Endothelial cell of umbilical vein (primary cell): ENCODE measurements around the gene OPRD1. TPM values are rescaled to one million over a fixed set of nuclear protein-coding genes. Genes with fewer than 3 reads are reported as not detected.

Experiments used
- BruUV-seq: library from RNA; stranded (reverse); fragments of 400-500 nt; replicated peaks from 2 replicates; lab custom pipeline; 2021; lab: Mats Ljungman, UMichigan
- CTCF ChIA-PET: fragments of 300-600, 350-600 bp; sonication (Branson Sonifier 250); formaldehyde crosslinking; loops from one replicate; lab custom pipeline; 2021; ENCODE audit warnings: antibody characterized with exemption, inconsistent platforms; lab: Charles Lee
- POLR2A ChIA-PET: fragments of 300-600, 350-600 bp; sonication (Branson Sonifier 250); formaldehyde crosslinking; loops from one replicate; lab custom pipeline; 2021; ENCODE audit warnings: antibody characterized with exemption, inconsistent platforms; lab: Charles Lee
- DNase-seq: peaks from one replicate; pipeline ENCODE4 v3.0.0-alpha.2; 2011; ENCODE audit warnings: low read depth, low spot score
- FAIRE-seq: peaks from 2 replicates; lab custom pipeline; 2011; peaks lifted over from hg19 to GRCh38; lab: Jason Lieb, UNC
- H2AFZ ChIP-seq: 2 replicates; pipeline ENCODE4 v1.6.0; 2012; ENCODE audit warnings: low read depth, low read length, control low read depth, inconsistent platforms
- H3K27ac ChIP-seq: 2 replicates; pipeline ENCODE4 v1.5.1; 2011; ENCODE audit warnings: low read depth, mild to moderate bottlenecking, control low read depth, low read length, moderate library complexity; ENCODE audit not compliant: insufficient read depth
- H3K27me3 ChIP-seq, 2 experiments: 2 replicates each; pipeline versions ENCODE4 v1.6.0 to v1.6.1; 2011; ENCODE audit warnings: low read length in 2 of 2, mixed read lengths in 1 of 2; ENCODE audit not compliant: control insufficient read depth in 2 of 2, insufficient read depth in 2 of 2
- H3K36me3 ChIP-seq, 2 experiments: 2 replicates in 1 of 2; 3 replicates in 1 of 2; pipeline ENCODE4 v1.5.1; 2011; ENCODE audit warnings: low read length in 2 of 2, mild to moderate bottlenecking in 1 of 2, moderate library complexity in 1 of 2; ENCODE audit not compliant: control insufficient read depth in 2 of 2, insufficient read depth in 2 of 2; ENCODE audit errors: extremely low read depth in 1 of 2
- H3K4me1 ChIP-seq: 3 replicates; pipeline ENCODE4 v1.5.1; 2011; ENCODE audit warnings: mild to moderate bottlenecking, low read length; ENCODE audit not compliant: control insufficient read depth, insufficient read depth; ENCODE audit errors: extremely low read depth
- H3K4me2 ChIP-seq: 2 replicates; pipeline ENCODE4 v1.6.1; 2011; ENCODE audit warnings: low read length, control low read depth, mixed read lengths; ENCODE audit not compliant: insufficient read depth
- H3K4me3 ChIP-seq, 3 experiments: fragments of 200-600 bp in 1 of 3; sonication (generic), shearing (Covaris generic) in 1 of 3; replicated peaks in 1 of 3; 2 replicates each; pipeline ENCODE4 v1.5.1; 2011 to 2016; ENCODE audit warnings: control low read depth in 3 of 3, low read length in 3 of 3, mild to moderate bottlenecking in 2 of 3, inconsistent platforms in 1 of 3, low read depth in 1 of 3, moderate library complexity in 1 of 3; ENCODE audit not compliant: insufficient read depth in 1 of 3
- H3K79me2 ChIP-seq: 2 replicates; pipeline ENCODE4 v1.6.0; 2012; ENCODE audit warnings: low read length, inconsistent platforms; ENCODE audit not compliant: control insufficient read depth, insufficient read depth
- H3K9ac ChIP-seq: replicated peaks from 2 replicates; pipeline ENCODE3; 2011; ENCODE audit warnings: low read length, control low read depth; ENCODE audit not compliant: insufficient read depth; ENCODE audit errors: extremely low read depth
- H3K9me1 ChIP-seq: replicated peaks from 3 replicates; pipeline ENCODE4 v1.6.0; 2011; ENCODE audit warnings: mild to moderate bottlenecking, low read length; ENCODE audit not compliant: control insufficient read depth, insufficient read depth; ENCODE audit errors: extremely low read depth
- H3K9me3 ChIP-seq: replicated peaks from 2 replicates; pipeline ENCODE4 v1.5.1; 2012; ENCODE audit warnings: low read length, inconsistent platforms; ENCODE audit not compliant: control insufficient read depth, insufficient read depth
- H4K20me1 ChIP-seq: replicated peaks from 2 replicates; pipeline ENCODE3; 2011; ENCODE audit warnings: mild to moderate bottlenecking, low read length; ENCODE audit not compliant: control insufficient read depth, insufficient read depth; ENCODE audit errors: extremely low read depth
- CTCF ChIP-seq, 2 donors: IDR thresholded peaks; 1 replicate in 1 of 2; 2 replicates in 1 of 2; pipeline ENCODE4 v1.5.1; 2011; ENCODE audit warnings: low read length in 2 of 2, mild to moderate bottlenecking in 2 of 2, moderate library complexity in 2 of 2, control low read depth in 1 of 2, inconsistent platforms in 1 of 2, low read depth in 1 of 2; ENCODE audit not compliant: insufficient read depth in 1 of 2; ENCODE audit errors: extremely low read depth in 1 of 2
- EZH2 ChIP-seq: IDR thresholded peaks from 2 replicates; pipeline ENCODE4 v1.6.1; 2012; ENCODE audit warnings: borderline replicate concordance, low read depth, mild to moderate bottlenecking, moderate library complexity, low read length, inconsistent platforms; ENCODE audit not compliant: severe bottlenecking
- FOS ChIP-seq: IDR thresholded peaks from 2 replicates; pipeline ENCODE4 v1.6.1; 2011; ENCODE audit warnings: mild to moderate bottlenecking, low read length, moderate library complexity, borderline replicate concordance; ENCODE audit not compliant: insufficient read depth
- GATA2 ChIP-seq: IDR thresholded peaks from 2 replicates; pipeline ENCODE4 v1.7.0; 2011; ENCODE audit warnings: low read depth, mild to moderate bottlenecking, moderate library complexity, mixed read lengths, low read length; ENCODE audit not compliant: insufficient read length, insufficient read depth
- JUN ChIP-seq: IDR thresholded peaks from 2 replicates; pipeline ENCODE4 v1.6.1; 2011; ENCODE audit warnings: borderline replicate concordance, low read depth; ENCODE audit not compliant: insufficient read length, insufficient read depth
- MAX ChIP-seq: IDR thresholded peaks from 2 replicates; pipeline ENCODE4 v1.6.1; 2011; ENCODE audit not compliant: insufficient read depth, insufficient read length
- MYC ChIP-seq: IDR thresholded peaks from one replicate; pipeline ENCODE4 v1.6.1; 2011; ENCODE audit warnings: mild to moderate bottlenecking, low read depth, low read length
- POLR2A ChIP-seq: IDR thresholded peaks from 2 replicates; pipeline ENCODE4 v1.6.1; 2012; ENCODE audit warnings: low read depth, mild to moderate bottlenecking, control low read depth, low read length
- POLR2AphosphoS5 ChIP-seq: IDR thresholded peaks from 2 replicates; pipeline ENCODE4 v1.6.1; 2012; ENCODE audit warnings: low read depth, mild to moderate bottlenecking, control low read depth, low read length, moderate library complexity; ENCODE audit not compliant: insufficient read depth
- dilution Hi-C: fragments of 300-500 bp; cut with MboI; formaldehyde crosslinking; loops from one replicate; pipeline ENCODE4 v1.15.0; 2019; ENCODE audit warnings: low sequenced_read_pairs; ENCODE audit not compliant: extremely low pct_ligation_motif_present
- intact Hi-C: fragments of 100-400 bp; cut with micrococcal nuclease; formaldehyde crosslinking; loops from one replicate; pipeline ENCODE4 v1.10.0; 2022
- polyA plus RNA-seq, 4 experiments: library from polyadenylated mRNA; depleted of rRNA in 3 of 4; stranded (reverse) in 3 of 4; unstranded in 1 of 4; fragments of >200 nt; gene quantifications; 2 replicates each; pipeline versions ENCODE4 v1.2.1 to v1.2.3, GENCODE V29; 2011 to 2012; ENCODE audit warnings: missing spikeins in 1 of 4
- total RNA-seq: library from RNA; stranded (reverse); gene quantifications from 2 replicates; pipeline ENCODE4 v1.2.3, GENCODE V29; 2021

OPRD1 gene
- total and polyA plus RNA-seq, 2 donors (not counting 3 experiments of a cell fraction or from before 2014, with no cell fraction given) = not detected

- no peaks in the 10 kb centered on the region for H3K9me1 ChIP-seq
- DNase-seq (no peak), FAIRE-seq (no peak)
- H3K9me3 ChIP-seq = no peaks in the 10 kb centered on the region
- H3K4me3 ChIP-seq = no peak overlapping the region
- no peaks in the 10 kb centered on the region for H4K20me1 ChIP-seq
- CTCF ChIA-PET = interaction anchor here (1.8 kb wide), 1 partner anchor 44 kb away, joined by 5 read pairs; no protein-coding TSS in a partner anchor
- TF ChIP-seq MAX = no peak
- TF ChIP-seq CTCF (IDR thresholded peaks at IDR 0.05; ENCODE audit: extremely low read depth in 1 of 2, insufficient read depth in 1 of 2, low read depth in 1 of 2, low read length in 2 of 2) = no peak
- no peak for TF ChIP-seq MYC
- no peak for TF ChIP-seq POLR2AphosphoS5
- TF ChIP-seq POLR2A = no peak
- no peak for TF ChIP-seq GATA2
- TF ChIP-seq JUN = no peak
- TF ChIP-seq EZH2 = no peak
- no peak for TF ChIP-seq FOS
- no TSS peak for BruUV-seq
- no peaks in the 10 kb centered on the region for H3K79me2 ChIP-seq
- H2AFZ ChIP-seq = no peak overlapping the region
- POLR2A ChIA-PET = no interaction called here
- H3K36me3 ChIP-seq = no peaks in the 10 kb centered on the region
- H3K9ac ChIP-seq = no peak overlapping the region
- no peak overlapping the region for H3K4me2 ChIP-seq
- intact Hi-C loops = no loop called here
- no peaks in the 10 kb centered on the region for H3K27me3 ChIP-seq
- H3K4me1 ChIP-seq = no peaks in the 10 kb centered on the region
- H3K27ac ChIP-seq = no peak overlapping the region
- dilution Hi-C loops = no loop called here
Measured at GRCh38 chr1:28832966-28833365, 21.0 kb downstream of the OPRD1 start.
